Measurements from ENCODE around the gene AFG1L. TPM values are rescaled to one million over a fixed set of nuclear protein-coding genes. Genes with fewer than 3 reads are reported as not detected.

AFG1L gene
- total RNA-seq, 1 experiment from 2014 or later: 4.9 TPM

- TF ChIP-seq REST (IDR thresholded peaks at IDR 0.05; ENCODE audit: low read depth): no peak
These were observed 68.3 kb downstream of the AFG1L start (continued) for GRCh38 chr6:108363113-108363512.

GRCh38 chr6:108363889-108364313 is 69.0 kb downstream of the AFG1L start:
- Histone ChIP-seq H4K20me1 (ENCODE audit: insufficient read depth) (no peaks in the 10 kb centered on the region), H3K36me3 (ENCODE audit: control insufficient read depth in 1 of 2, insufficient read depth in 2 of 2, low read length in 2 of 2) (no peaks in the 10 kb centered on the region), H3K9me3 (ENCODE audit: control insufficient read depth in 1 of 2, insufficient read depth in 1 of 2, low read depth in 1 of 2, low read length in 2 of 2) (no peaks in the 10 kb centered on the region), H2AFZ (ENCODE audit: low read depth, low read length, poor library complexity, severe bottlenecking) (no peak overlapping the region), H3K4me3 (replicated peaks in 1 of 2; ENCODE audit: low read depth in 1 of 2, low read length in 2 of 2) (no peak overlapping the region), H3K27ac (ENCODE audit: low read depth, low read length) (no peak overlapping the region), H3K4me1 (ENCODE audit: control insufficient read depth in 1 of 2, insufficient read depth in 2 of 2, low read length in 2 of 2) (no peaks in the 10 kb centered on the region), H3K9ac (ENCODE audit: low read length) (no peak overlapping the region), H3K4me2 (ENCODE audit: low read length) (no peak overlapping the region), H3K79me2 (ENCODE audit: insufficient read depth, low read length) (no peaks in the 10 kb centered on the region), H3K9me2 (ENCODE audit: insufficient read depth) (no peaks in the 10 kb centered on the region), H3K27me3 (ENCODE audit: insufficient read depth, low read length) (no peaks in the 10 kb centered on the region)
- BruUV-seq (replicated peaks): no TSS peak
- CTCF ChIA-PET: no interaction called here
- RAD21 ChIA-PET (ENCODE audit: low non-redundant PET in 1 of 2, low total read pairs in 2 of 2, uncharacterized antibody in 2 of 2, unreplicated experiment in 2 of 2): no interaction called here
- POLR2A ChIA-PET: no interaction called here
- DNase-seq (ENCODE audit: low read depth, low spot score) (no peak), ATAC-seq (no peak)
- intact Hi-C loops (cut with micrococcal nuclease): loop anchor here (10.0 kb wide), 1 partner anchor 249 kb away; no protein-coding TSS in a partner anchor
- TF ChIP-seq YY1 (IDR thresholded peaks at IDR 0.05; ENCODE audit: extremely low read depth, insufficient replicate concordance, low read depth, low read length) (no peak), POLR2A (IDR thresholded peaks at IDR 0.05; ENCODE audit: borderline replicate concordance, extremely low read depth, insufficient read depth, insufficient read length) (no peak), EGR1 (IDR thresholded peaks at IDR 0.05; ENCODE audit: low read depth) (no peak), POLR2AphosphoS5 (IDR thresholded peaks at IDR 0.05; ENCODE audit: low read depth, low read length) (no peak), EZH2phosphoT487 (IDR thresholded peaks at IDR 0.05; ENCODE audit: borderline replicate concordance) (no peak), ZFX (IDR thresholded peaks at IDR 0.05) (no peak), SIN3A (IDR thresholded peaks at IDR 0.05; ENCODE audit: low read depth) (no peak), REST (IDR thresholded peaks at IDR 0.05; ENCODE audit: low read depth) (no peak), JUND (IDR thresholded peaks at IDR 0.05) (no peak), ATF3 (IDR thresholded peaks at IDR 0.05) (no peak), RAD21 (IDR thresholded peaks at IDR 0.05; ENCODE audit: low read depth) (no peak), SP1 (IDR thresholded peaks at IDR 0.05; ENCODE audit: low read depth) (no peak), ELF1 (IDR thresholded peaks at IDR 0.05; ENCODE audit: borderline replicate concordance, low read depth) (no peak), CEBPB (IDR thresholded peaks at IDR 0.05; ENCODE audit: low read depth) (no peak), TCF7L2 (IDR thresholded peaks at IDR 0.05; ENCODE audit: borderline replicate concordance, extremely low read depth, insufficient read depth, insufficient read length) (no peak), CBX3 (IDR thresholded peaks at IDR 0.05; ENCODE audit: low read depth) (no peak), EZH2 (IDR thresholded peaks at IDR 0.05) (no peak)
- TF ChIP-seq, protein P1, sequence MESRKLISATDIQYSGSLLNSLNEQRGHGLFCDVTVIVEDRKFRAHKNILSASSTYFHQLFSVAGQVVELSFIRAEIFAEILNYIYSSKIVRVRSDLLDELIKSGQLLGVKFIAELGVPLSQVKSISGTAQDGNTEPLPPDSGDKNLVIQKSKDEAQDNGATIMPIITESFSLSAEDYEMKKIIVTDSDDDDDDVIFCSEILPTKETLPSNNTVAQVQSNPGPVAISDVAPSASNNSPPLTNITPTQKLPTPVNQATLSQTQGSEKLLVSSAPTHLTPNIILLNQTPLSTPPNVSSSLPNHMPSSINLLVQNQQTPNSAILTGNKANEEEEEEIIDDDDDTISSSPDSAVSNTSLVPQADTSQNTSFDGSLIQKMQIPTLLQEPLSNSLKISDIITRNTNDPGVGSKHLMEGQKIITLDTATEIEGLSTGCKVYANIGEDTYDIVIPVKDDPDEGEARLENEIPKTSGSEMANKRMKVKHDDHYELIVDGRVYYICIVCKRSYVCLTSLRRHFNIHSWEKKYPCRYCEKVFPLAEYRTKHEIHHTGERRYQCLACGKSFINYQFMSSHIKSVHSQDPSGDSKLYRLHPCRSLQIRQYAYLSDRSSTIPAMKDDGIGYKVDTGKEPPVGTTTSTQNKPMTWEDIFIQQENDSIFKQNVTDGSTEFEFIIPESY (IDR thresholded peaks at IDR 0.05; ENCODE audit: extremely low read depth, insufficient replicate concordance, low read length): no peak

Measured in HCT116 (cell line).